GM20431 (cell line): ENCODE results near the gene REXO1.

ENCODE experiments used
- in situ Hi-C: fragments of 300-500 bp; cut with MseI, MboI; formaldehyde crosslinking; loops from one replicate; pipeline ENCODE4 v1.15.0; 2020; ENCODE audit warnings: low sequenced_read_pairs; ENCODE audit not compliant: unreplicated experiment

Gene REXO1

DNA sequence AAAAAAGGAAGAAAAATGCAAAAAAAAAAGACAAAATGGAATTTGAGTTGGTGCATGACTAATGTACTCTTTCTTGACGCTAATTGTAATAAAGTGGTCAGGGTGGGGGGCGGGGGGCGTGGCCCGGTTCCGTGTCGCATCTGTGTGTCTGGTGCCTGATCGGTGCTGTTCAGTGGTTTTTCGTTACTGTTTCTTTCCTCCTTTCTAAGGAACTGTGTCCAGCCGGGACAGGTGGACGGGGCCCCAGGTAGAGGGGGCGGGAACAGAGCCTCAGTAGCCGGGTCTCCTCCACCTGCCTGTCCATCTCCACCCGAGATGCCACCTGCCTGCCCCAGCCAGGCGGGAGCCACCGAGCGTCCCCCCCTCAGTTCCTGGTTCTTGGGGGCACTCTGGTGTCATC lies 68.7 kb downstream of the REXO1 start:
- in situ Hi-C loops: no loop called here

DNA sequence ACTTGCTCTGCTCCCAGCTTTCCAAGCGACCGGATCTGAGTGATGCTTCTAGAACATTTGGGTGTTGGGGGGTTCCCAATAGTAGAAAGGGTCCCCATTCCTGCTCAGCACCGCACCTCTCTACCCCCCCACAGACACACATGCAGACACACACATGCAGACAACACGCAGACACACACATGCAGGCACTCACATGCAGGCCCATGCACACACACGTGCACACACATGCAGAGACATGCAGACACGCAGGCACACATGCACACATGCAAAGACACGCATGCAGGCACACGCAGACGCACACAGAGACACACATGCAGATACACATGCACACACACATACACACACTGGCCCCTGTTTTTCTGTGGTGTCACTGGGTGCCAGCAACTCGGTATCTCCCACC lies 71.1 kb downstream of the REXO1 start:
- in situ Hi-C loops: no loop called here

DNA sequence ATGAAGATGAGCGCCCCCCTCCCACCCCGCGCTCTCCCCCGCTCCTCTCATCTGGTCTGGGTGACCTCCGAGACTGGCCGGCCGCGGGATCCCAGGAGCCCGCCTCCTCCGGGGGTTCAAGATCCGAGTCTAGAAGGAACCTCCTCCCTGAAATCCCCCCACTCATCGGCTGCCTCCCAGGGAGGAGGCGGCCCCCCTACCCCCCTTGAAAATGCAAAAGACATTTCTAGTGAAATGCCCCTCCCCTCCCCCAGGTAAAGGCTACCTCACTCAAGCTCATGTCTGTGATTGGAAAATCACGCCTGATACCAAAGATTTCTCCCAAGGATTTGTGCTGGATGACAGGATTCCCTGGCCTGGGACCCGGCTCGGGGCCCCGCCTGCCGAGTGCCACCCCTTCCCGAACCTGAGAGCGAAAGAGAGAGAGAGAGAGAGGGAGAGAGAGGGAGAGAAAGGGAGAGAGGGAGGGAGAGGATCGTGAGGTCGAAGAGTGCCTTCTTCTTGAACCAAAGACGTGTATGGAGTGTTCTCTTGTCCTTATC lies 71.6 kb downstream of the REXO1 start:
- in situ Hi-C loops: no loop called here

DNA sequence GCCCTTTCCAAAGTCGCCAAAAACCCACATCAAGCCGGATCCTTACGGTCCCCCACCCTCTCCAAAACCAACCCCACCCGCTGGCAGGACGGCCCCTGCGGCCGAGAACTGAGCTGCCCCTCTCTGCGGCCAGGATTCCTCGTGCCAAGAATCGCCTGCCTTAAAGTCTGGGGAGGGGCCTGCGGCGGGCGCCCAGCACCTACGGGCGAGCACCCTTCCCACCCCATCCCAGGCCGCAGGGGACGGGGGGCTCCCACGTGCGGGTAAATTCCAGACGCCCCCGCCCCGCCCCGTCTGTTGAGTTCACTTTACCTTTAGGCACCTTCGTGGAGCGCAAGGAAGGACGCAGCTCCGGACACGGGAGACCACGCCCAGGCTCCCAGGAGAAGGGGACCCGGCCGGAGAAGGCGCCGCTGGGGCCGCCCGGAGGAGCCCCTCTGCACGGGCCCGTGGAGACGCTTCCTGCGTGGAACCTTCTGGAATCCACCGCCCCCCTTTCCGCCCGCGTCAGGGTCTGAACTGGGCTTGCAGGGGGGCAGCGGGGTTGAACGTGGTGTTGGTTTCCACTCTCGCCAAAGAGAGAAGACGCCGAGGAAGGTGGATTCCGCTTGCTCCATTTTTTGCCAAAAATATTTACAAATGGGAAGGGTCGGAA lies 72.2 kb downstream of the REXO1 start:
- in situ Hi-C loops: no loop called here

DNA sequence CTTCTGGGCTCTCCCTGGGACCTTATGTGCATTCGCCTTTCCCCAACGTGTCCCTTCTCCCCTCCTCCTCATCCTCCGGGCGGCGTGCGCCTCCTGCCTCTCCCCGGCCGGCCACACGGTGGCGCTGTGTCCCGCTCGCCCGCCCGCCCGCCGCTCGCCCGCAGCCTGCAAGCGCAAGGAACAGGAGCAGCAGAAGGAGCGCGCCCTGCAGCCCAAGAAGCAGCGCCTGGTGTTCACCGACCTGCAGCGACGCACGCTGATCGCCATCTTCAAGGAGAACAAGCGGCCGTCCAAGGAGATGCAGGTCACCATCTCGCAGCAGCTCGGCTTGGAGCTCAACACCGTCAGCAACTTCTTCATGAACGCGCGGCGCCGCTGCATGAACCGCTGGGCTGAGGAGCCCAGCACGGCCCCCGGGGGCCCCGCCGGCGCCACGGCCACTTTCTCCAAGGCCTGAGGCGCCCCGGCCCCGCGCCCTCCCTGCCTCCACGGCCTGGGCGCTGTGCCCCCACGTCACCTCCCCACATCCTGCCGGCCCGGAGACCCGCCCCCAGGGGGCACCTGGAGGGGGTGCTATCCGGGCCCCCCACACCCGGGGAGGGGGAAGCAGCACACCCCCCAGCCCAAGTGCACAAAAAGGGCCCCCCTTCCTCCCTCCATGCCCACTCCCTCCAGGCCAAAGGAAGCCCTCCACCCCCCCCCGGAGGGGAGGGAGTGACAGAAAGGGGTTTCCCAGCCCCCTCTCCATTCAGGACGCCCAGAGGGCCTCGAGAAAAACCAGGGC lies 73.1 kb downstream of the REXO1 start:
- in situ Hi-C loops: no loop called here

DNA sequence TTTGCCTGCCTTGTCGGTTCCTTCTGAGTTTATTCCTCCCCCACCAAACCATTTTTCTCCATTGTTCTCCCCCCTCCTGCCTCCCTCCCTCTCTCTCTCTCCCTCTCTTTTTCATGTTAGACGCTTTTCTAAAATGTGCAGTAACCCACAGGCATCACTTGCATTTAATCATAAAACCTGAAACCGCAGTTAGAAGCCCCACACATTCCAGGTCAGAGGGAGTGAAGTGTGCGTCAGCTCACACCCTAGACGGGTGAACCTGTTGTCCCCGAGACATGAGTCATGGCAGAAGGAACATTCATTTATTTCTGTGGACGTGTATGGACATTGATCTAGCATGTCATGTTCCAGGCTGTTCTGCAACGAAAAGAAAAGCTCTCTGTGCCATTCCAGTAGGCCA lies 75.1 kb downstream of the REXO1 start:
- in situ Hi-C loops: no loop called here

DNA sequence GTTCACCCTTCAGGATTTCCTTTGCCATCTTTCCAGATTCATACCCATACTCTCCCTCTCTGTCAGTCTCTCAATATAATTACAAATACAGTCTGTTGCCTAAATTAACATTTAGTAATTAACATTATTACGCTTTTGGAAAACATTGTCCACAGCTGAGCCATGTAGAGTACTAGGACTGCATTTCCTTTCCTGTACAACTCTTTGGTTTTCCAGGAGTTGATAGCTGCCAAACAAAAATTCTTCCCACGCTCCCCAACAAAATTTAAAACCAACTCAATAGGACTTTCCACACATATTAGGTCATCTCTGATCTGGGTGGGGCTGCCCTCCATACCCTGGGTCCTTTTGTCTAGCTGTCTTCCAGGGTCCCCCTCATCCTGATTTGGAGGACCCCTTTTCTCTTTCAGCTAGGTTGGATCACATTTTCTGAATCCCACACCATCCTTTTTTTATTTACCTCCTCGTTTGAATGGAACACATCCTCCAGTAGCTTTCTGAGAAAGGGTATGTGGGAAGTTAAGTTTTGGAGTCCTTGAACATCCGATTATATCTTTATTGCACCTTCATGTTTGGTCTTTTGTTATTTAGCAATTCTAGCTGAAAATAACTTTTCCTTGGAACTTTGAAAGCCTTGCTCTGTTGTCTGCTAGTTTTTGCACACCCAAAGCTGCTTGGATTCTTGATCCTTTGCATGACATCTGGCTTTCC lies 77.3 kb downstream of the REXO1 start:
- in situ Hi-C loops: no loop called here

DNA sequence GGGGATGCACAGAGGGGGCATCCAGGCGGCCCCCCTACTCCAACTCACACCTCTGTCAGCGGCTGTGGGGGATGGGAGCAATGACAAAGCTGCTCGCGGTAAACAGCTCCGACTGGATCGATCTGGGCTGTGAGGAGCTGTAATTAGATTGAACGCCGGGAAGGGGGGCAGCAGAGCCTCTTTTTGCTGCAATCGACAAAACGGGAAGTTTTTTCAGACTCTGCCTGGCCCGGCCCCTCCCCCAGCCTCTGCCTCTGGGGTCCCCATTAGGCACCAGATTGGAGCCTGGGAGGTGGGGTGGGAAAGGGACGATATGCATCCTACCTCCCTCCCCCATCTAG lies 78.7 kb downstream of the REXO1 start:
- in situ Hi-C loops: no loop called here

DNA sequence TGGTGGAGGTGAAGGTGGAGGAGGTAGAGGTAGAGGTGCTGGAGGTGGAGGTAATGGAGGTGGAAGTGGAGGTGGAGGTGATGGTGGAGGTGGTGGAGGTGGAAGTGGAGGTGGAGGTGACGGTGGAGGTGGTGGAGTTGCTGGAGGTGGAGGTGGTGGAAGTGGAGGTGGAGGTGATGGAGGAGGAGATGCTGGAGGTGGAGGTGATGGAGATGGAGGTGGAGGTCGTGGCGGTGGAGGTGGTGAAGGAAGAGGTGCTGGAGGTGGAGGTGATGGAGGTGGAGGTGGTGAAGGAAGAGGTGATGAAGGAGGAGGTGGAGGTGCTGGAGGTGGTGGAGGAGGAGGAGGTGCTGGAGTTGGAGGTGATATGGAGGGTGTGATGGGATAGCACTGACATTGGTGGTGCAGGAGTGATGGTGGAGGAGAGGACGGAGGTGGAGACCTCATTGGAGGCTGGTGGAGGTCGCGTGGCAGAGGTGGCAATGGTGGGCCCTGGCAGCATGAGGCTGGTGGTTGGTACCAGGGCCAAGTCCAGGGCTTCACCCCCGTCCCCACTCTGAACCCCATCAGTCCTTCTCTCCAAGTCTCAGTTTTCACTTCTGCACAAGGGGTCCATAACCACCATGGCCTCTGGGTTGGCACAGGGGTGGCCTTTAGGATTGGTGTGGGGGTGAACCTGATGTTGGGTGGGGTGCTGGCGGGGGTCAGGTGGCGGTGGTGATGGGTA lies 79.2 kb downstream of the REXO1 start:
- in situ Hi-C loops: no loop called here

DNA sequence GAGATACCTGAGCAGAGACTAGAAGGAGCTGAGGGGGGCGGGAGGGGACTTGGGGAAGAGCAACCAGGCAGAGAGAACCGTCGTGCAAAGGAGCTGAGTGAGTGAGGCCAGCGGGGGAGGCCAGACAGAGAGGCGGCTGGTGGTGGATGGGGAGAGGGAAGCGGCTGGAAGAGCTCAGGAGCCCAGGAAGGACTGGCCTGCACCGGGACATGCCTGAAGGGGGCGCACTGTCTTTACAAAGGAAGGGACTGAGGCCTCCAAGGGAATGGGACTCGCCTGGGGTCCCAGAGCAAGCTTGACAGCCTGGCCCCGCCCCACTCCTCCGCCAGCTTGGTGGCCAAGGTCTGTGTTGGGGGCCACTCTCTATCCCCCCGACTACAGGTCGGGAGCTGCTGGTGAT lies 80.0 kb downstream of the REXO1 start:
- in situ Hi-C loops: no loop called here

DNA sequence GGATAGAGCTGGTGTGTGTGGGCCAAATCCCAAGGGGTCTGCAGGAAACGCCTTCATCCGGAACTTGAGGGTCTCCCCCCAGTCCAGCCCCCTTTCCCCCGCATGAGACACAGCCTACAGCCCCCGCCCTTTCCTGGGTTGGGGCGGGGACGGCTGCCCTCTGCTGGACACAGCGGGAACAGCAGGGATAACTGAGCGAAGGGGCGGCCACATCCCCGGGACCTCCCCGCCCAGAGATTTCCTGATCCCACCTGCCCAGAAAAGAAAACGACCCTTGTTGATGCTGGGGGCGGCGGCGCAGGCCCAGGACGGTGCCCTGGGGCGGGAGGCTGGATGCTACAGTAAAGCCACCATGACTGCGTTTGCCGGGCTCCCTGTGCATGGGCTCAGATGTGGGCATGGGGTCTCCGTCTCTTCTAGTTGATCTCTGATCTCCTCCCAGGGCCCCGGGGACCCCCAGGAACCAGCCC lies 80.8 kb downstream of the REXO1 start:
- in situ Hi-C loops: no loop called here

DNA sequence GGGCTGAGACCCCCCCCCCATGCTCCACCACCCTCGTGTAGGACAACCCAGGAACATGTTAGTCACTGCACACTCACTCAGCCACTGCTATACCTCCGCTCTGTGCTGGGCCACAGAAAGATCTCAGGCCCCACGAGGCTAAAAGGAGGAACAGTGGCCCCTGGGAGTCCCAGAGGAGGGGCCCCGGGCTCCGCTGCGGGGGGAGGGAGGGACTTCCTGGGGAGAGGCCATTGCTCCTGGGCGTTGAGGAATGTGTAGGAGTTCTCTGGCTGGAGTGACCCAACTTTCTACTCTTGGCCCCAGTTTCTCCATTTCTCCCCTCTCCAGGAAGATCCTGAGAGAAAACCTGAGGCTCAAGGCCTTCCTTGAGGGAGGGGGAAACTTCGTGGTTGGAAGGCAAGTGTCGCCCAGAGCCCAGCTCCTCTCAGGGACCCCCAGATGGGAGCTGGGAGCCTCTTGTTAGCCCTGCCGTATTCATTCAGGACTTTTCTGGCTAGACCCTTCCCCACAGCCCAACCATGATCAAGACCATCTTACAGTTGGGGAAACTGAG lies 81.4 kb downstream of the REXO1 start:
- in situ Hi-C loops: no loop called here

DNA sequence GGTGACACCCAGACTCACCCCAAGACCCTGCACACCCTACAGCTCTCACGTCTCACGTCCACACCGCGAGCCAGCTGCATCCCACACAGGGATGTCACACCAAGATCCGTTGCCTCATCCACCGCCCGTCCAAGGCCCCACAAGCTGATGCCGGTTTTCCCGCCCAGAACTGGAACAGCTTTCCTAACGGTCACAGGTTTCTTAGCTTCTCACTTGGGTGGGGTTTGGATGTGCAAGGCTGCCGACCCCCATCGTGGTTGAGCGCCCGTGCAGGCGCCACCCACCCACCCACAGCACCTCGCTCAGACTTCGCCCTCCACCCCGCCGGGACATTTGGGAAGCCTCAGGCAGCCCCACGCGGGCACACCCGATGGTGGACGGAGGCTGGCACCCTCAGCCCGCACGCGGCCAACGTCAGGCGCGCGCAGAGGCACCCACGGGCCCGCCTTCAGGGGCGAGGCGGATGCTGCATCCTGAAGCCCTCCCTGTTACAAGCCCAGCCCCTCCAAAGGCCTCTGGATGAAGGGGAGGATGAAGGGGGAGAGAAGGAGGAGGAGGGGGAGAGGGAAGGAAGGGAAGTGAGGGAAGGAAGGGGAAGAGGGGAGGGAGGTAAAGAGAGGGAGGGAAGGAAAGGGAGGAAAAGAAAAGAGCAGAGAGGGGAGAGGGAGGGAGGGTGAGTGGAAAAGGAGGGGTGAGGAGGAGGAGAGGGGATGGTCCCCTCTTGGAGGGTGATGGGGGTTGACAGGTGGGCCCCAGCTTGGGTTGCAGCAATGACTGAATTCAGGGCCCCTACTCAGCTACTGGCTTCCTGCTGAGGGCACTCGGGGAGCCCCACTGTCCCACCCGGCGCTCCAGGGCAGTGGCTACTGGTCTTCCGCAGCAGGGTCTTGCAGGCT lies 82.1 kb downstream of the REXO1 start:
- in situ Hi-C loops: no loop called here
